Hematopoietic multipotent progenitor cell treated with erythropoietin and hydrocortisone succinate and interleukin-3 and kit ligand, for 4 days (in vitro differentiated cells): ENCODE data around the gene TNFRSF25.
"Not testable (repeated sequence)": the region's sequence is repeated elsewhere in the genome, so short reads cannot be mapped to it uniquely, and the experiment has no call there.

ENCODE experiments used
- DNase-seq: peaks from one replicate; pipeline ENCODE4 v3.0.0-alpha.2; 2015

TNFRSF25 gene

GRCh38 chr1:6466751-6467150 is 778 bp upstream of the TNFRSF25 start:
- DNase-seq, result no peak

GRCh38 chr1:6465461-6466005 is 440 bp downstream of the TNFRSF25 start:
- DNase-seq, result peak; percentile 48

GRCh38 chr1:6464915-6465314 is 1.1 kb downstream of the TNFRSF25 start:
- no peak for DNase-seq

- peak; percentile 64 for DNase-seq
These were observed 1.5 kb downstream of the TNFRSF25 start for GRCh38 chr1:6464514-6464836.

- DNase-seq, result no peak
These were observed 2.9 kb downstream of the TNFRSF25 start for GRCh38 chr1:6463120-6463412.

GRCh38 chr1:6462412-6463119 is 3.4 kb downstream of the TNFRSF25 start:
- DNase-seq, result no peak

- no peak for DNase-seq
These were observed 4.2 kb downstream of the TNFRSF25 start for GRCh38 chr1:6461538-6462411.

GRCh38 chr1:6461051-6461530 is 4.9 kb downstream of the TNFRSF25 start:
- DNase-seq, result no peak

- no peak for DNase-seq
These were observed 5.5 kb downstream of the TNFRSF25 start for GRCh38 chr1:6460301-6461050.

- DNase-seq, result peak; percentile 64
These were observed 6.1 kb downstream of the TNFRSF25 start for GRCh38 chr1:6459850-6460265.

- no peak for DNase-seq
These were observed 9.0 kb downstream of the TNFRSF25 start for GRCh38 chr1:6456800-6457466.

GRCh38 chr1:6455752-6456520 is 10.0 kb downstream of the TNFRSF25 start:
- not testable (repeated sequence) for DNase-seq

GRCh38 chr1:6454856-6455751 is 10.9 kb downstream of the TNFRSF25 start:
- no peak for DNase-seq

GRCh38 chr1:6453895-6454855 is 11.8 kb downstream of the TNFRSF25 start:
- DNase-seq, result not testable (repeated sequence)

- no peak for DNase-seq
These were observed 15.0 kb downstream of the TNFRSF25 start for GRCh38 chr1:6450943-6451373.

- DNase-seq, result not testable (repeated sequence)
These were observed 15.5 kb downstream of the TNFRSF25 start for GRCh38 chr1:6450486-6450885.

- no peak for DNase-seq
These were observed 15.9 kb downstream of the TNFRSF25 start for GRCh38 chr1:6450005-6450450.

GRCh38 chr1:6448749-6449631 is 17.0 kb downstream of the TNFRSF25 start:
- no peak for DNase-seq
